NCI-H1048 (cell line): ENCODE data around the gene LEFTY1.

Experiments
- DNase-seq: peaks from one replicate; lab custom pipeline; 2025; lab: John Stamatoyannopoulos, UW

The LEFTY1 gene

DNA sequence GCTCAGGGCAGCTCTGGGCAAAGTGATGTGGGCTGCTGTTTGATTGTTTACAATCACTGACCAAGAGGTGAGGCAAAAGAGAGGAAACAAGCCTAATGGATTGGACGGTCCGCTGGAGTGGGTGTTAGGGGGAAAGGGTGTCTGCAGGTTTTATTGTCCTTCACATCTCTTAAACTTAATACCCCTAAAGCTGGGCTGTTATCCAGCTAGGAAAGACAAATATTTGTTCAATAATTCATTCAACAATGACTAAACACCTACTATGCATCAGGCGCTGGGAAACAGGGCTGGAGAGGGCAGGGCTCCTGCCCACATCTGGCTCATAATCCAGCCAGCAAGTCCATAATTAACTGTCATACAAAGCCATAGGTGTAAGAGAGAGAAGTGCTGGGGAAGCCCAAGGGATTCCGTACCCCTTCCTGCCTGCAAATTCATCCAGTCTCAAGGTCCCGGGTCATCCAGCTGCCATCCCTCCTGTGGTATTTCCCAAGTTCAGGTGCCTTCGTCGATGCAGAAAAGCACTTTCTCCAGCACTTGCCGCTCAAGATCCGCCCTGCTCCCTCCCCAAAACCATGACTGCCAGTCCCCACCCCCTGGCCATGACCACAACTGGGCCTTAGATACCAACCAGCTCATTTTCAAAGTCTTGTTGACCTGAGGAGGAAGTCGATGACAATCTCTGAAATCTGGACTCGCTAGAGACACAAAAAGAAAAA, 17.4 kb downstream of the LEFTY1 start:
- no peak for DNase-seq

DNA sequence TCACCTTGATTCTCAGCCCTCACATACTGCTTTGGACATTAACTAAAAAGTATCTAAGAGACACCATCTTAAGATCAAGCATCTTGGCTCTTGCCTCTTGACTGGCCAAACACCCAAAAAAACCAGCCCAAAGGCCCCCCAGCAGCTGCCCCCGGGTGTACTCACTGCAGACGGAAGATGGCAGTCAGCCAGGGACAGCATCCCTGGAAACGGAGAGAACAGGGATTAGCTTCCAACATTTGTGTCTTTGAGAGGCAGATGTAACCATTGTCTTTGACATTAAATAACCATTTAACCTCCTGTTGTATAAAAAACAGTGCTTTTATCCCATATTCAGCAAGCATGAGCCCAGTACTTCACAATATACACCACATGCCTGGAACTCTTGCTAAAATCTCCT, 18.0 kb downstream of the LEFTY1 start:
- no peak for DNase-seq

DNA sequence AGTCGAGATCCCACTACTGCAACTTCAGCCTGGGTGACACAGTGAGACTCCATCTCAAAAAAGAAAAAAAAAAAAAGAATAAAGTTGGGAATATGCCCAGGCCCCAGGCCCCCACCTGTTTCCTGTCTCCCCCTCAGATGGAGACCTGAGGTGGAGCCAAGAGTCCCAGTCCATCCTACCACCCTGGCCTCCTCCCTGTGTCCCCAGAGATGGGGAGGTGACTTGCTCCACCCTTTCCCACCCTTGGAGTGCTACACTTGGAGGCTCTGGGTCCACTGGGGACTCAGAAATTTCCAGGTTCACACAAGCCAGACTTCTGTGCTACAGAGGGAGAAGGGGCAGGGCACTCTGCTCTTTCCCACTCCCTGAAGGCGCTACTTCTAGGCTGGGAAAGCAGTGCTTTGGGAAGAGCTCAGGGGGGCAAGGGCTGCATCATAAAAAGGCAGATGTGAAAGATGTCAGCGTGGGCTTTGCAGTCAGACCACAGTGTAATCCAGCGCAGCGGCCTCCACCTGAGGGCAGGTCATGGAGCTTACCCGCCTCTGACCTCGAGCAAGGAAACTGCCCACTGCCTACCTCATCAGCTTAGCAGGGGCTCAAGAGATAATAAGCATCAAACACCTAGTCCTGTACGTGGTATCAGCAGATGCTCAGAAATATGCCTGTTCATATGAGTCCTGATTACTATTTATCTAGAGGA, 20.2 kb downstream of the LEFTY1 start:
- no peak for DNase-seq

DNA sequence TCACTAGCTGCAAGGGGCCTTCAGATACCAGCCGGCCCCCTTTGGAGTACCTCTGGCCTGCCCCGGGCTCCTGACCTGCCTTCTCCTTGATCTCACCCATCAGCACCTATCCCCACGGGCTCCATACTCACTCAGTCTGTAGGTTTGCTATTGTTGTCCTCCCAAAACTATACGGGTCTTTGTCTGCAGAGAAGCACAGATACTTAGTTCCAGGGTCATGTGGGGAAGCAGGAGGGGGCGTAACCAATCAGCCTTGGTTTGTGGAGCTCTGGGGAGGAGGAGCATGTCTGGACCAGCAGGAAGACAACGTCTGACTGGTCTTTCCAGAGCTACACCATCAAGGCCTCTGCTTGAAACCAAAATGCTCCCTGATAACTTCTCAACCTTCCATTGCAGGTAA, 22.0 kb downstream of the LEFTY1 start:
- DNase-seq: no peak

- no peak for DNase-seq
Measured at GRCh38 chr1:225866061-225866837, 22.7 kb downstream of the LEFTY1 start.

GRCh38 chr1:225865514-225865913, 23.4 kb downstream of the LEFTY1 start:
- no peak for DNase-seq

- no peak for DNase-seq
Measured at GRCh38 chr1:225863167-225863566, 25.8 kb downstream of the LEFTY1 start.

DNA sequence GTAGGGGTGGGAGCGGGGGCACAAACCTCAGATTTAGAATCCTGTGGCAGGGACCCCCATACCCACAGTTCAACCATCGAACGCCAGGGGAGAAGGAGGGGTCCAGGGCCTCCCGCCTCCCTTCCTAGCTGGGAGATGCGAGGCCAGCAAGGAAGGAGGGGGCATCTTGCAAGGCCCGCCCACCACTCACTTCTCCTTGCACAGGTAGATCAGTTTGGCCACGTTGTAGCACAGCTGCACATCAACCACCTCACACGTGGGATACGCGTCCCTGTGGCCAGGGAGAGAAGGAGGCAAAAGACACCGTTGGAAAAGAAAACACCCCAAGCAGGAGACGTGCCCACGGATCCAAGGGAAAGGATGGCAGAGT, 26.4 kb downstream of the LEFTY1 start:
- no peak for DNase-seq

- no peak for DNase-seq
Measured at GRCh38 chr1:225861834-225862580, 26.9 kb downstream of the LEFTY1 start.

GRCh38 chr1:225860876-225861441, 28.0 kb downstream of the LEFTY1 start:
- no peak for DNase-seq

DNA sequence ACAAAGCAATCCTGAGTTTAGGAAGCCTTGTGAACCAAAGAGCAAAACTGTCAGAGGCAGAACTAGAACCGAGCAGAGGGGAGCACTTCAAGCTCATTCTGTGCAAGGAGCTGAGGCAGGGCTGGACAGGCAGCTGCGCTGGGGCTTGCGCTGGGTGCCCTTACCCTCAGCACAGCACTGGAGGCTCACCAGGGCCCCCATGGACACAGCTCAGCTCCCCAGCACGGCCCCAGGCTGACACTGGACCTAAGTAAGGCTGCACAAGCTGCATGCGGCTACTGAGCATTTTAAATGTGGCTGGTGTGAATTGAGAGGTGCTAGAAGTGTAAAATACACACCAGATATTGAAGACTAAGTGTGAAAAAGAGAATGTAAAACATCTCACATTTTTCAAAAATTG, 28.8 kb downstream of the LEFTY1 start:
- no peak for DNase-seq

GRCh38 chr1:225859151-225859550, 29.8 kb downstream of the LEFTY1 start:
- DNase-seq: no peak

DNA sequence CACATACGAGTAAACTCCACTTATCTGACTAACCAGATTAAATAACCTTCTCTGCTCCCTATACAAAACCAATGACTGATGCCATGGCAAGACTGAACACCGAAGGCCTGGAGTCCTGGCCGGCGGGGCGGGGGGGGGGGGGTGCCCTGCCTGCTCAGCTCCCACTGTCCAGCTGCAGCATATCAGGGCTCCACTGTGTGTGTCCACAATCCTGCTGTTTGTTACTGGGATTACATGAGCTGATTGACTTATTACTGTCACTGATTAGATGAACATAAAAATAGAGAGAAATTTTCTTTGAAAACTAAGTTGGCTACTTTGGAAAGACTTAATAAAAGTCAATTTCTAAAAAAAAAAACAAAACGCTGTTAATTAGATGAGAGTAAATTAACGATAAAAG, 31.7 kb downstream of the LEFTY1 start:
- DNase-seq: no peak

GRCh38 chr1:225855503-225856300, 33.2 kb downstream of the LEFTY1 start:
- no peak for DNase-seq

DNA sequence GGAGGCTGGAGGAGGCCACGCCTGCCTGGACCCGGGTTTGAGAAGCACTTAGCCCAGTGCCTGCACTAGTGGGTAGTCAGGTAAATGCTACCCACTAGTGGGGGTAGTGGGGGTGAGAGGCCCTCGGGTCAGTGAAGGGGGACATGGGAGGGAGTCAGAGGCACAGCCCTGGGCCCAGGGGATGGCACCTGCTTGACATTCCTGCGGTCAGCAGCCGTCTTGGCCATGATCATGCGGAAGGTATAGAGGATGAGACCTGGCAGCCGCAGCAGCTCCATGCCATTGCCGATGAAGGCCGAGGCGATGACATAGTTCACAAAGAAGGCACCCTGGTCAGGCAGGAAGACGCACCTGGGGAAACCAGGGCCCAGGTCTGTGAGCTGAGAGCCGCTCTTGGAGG, 35.5 kb downstream of the LEFTY1 start:
- no peak for DNase-seq

DNA sequence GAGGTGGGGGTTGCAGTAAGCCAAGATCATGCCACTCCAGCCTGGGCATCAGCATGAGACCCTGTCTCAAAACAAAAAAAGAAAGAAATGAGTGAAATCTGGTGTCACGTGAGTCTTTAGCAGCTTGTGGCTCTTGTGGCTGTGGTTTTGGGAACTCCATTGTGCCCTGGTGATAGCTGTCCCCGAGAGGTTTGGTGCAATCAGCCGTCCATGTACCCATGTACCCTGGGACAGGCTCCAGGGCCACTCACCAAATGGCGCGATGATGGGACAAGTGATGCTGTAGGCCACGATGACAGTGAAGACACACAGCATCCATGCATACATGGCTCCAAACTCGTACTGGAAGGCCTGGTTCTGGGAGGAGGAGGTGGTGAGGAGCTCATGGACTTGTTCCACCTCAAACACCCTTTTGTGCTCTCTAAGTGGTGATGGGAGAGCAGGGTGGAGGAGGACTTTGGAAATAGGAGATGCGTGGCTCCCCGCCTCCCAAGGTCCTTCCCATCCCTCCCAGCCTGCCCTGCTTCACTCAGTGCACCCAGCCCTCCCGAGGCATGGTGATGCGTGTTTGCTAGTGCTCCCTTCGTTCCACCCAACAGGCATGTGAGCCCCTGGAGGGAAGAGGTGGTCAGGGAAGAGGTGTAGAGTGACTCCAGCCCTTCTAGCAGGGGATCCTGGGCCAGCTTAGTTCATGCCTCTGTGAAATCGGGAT, 36.4 kb downstream of the LEFTY1 start:
- DNase-seq: no peak

DNA sequence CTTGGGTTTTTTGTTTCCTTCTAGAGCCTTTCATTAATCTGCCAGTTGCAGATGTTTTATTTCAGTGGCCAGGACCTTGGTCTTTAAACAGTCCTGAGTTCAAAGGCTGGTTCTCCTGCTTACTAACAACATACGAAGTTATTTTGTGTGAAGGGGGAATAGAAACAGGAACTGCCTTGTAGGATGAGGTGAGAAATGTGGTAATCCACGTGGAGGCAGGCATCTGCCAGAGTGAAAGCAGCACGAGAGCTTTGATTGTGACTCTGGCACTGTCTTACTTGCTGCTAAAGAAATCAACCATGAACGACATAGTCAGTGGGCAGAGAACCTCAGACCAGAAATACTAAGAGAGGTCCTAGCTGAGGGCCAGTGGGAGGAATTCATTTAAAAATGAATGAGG, 37.1 kb downstream of the LEFTY1 start:
- no peak for DNase-seq

DNA sequence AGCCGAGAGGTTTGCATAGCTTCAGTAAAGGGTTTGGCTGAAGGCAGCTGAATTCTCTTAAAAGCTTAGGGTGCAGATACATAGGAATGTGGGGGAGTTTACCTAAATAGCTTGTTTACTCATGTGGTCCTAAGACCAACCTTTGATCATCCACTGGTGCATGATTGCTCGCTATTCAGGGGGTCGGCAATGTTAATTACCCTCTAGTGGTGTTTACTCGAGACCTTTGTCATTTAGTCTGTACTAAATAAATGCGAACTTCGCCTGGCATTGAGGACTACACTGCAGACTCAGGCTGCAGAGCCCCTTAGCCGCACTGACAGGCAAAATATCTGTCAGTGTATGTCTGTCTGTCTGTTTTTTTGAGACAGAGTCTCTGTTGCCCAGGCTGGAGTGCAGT, 38.6 kb downstream of the LEFTY1 start:
- DNase-seq: no peak

DNA sequence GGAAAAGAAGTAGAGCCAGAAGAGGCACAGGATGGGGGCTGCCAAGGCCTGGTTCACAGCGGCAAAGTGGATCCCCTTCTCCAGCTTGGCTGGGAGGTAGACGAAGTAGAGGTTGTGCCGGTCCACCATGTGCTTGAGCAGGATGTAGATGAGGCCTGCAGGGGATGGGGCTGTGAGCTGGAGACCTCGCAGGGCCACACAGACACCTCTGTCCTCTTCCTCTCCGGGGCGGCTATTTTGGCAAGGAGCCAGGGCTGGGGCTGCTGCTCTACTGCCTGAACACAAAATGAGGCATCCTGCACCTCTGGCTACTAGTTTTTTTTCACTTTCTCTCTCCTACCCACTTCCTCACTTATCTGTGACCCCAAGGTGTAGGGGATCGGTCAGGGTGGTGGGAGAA, 39.0 kb downstream of the LEFTY1 start:
- no peak for DNase-seq
